Measurements from ENCODE around the gene PALLD.

PALLD gene

DNA sequence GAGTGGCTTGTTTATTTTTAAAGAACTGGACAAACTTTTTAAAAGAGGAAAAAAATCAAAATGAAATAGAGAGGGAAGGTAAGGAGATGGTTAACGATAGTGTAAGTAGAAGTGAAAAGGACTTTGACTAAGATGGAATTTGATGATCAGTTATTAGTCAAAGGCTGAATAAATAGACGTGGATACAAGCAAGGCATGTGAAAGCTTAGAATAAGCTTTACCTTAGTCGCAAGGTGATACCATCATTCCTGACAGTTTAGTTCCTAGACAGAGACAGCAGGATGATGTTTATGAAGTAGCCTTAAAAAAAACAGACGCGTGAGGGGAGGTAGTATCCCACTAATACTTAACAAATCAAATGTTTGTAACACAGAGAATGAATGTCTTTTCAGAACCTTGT, 97.3 kb downstream of the PALLD start:
- no peak for DNase-seq

DNA sequence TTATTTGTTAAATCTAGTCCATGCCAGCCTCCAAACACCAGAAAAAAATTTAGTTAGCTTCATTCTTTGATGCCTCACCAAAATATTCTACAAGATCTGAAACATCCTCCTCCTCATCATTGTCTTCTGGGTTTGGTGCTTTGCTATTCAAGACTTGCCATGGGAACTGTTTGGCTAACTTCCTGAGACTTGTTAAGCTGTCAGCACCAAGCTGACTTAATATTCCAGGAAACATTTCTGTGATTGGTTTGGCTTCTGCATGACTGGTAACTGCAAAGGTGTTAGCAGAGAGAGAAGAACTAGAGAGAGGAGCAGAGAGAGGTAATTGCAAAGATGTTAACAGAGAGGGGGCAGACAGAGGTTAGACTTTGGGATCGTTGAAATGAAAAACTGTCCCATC, 101.3 kb downstream of the PALLD start:
- DNase-seq, result no peak

DNA sequence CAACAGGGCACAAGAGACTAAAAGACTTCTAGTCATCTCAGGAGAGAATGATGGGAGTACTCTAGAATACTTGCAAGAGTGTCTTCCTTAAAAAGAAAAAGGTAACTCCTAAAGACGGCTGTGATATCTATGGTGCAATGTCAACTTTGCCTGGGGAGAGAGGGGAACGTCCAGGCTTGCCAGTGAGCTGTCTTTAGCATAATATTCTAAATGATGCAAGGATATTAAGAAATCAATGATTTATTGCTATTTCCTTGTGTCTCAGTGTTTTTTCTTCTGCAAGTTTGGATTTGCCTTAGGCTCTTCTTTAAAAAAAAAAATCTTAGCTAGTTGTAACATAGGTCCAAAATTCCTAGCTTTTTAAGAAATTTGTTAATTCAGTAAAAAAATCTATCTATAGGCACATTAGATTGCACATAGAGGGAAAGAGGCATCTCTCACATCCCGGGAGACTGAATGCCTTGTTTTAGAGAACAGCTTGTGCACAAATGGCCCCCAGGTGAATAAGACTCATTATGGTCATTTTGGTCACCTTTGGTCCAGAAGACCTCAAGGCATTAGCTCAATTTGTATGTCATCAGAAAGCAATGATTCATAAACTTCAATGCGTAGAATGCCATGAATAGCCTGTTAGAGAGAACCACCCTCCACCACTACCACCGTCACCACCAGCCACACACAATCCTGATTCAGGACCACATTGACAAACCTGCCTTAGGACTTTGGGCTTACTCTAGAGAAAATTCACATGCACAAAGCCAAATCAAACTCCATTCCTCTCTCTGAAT, 104.1 kb downstream of the PALLD start:
- DNase-seq, result no peak

DNA sequence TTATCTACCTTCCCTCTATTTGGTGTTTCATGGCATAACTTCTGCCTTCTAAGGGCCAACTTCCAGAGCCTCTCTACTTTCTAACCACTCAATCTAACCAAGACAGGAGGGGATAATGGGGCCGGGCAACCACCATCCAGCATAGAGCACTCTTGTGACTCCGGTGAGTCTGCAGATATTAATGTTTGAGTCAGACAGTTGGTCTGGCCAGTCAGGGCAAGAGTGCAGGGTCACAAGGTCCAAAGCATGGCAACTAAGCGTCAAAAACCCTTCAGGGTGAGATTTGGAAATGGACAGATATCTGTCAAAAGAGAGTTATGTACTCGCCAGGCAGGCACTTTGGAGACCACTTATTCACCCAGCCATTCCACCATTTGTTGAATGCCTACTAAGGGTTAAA, 105.0 kb downstream of the PALLD start:
- DNase-seq, result no peak

DNA sequence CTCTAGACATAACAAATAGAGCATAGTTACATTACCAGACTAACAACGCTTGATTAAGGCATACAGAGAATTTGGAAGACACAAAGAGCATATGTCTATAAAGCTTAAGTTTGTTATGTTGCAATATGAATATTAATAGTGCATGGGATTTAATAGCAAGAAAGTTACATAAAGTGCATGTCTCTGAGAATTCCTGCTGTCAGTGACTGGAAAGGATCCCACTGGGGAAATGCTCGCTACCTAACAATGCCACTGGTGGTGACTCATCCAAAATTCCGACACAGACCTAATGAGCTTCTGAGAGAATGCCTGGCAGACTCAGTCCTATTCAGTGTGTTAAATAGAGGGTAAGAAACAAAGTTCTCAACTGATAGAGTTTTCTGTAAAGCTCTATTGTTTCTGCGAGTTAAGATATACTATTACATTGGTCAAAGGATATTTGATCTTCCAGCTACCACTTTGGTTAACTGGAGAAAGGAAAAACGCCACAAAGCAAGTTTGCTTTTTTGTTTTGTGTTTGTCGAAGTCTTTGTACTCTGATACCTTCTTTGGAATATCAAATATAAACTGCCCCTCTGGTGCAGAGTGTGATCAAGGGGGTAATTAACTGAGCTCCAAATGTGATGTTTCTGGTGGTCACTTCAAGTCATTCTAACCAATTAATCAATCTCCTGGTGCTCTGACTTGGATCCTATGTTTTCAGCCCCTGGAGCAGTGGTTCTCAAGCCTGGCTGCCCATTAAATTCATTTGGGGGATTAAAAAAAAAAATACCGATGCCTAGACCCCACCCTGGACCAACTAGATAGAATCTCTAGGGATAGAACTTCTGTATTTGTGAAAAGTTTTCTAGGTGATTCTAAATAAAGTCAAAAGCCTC, 107.9 kb downstream of the PALLD start:
- DNase-seq, result no peak

DNA sequence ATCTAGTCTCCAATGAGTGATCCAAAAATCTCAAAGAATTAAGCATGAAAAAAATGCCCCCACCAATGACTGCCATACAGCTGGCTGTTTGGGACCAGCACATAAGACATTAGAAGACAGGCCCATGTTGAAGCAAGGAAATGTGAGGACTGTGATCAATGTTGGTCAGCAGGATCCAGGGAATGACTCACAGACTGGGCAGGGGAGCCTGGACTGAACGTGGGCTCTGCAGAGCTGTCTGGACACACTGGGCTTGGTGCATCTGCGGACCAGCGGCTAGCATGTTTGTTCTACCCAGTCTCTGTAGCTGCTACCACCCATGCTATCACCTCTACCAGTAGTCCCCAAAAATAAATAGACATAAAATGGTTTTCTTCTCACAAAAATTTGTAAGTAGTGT, 108.6 kb downstream of the PALLD start:
- no peak for DNase-seq

DNA sequence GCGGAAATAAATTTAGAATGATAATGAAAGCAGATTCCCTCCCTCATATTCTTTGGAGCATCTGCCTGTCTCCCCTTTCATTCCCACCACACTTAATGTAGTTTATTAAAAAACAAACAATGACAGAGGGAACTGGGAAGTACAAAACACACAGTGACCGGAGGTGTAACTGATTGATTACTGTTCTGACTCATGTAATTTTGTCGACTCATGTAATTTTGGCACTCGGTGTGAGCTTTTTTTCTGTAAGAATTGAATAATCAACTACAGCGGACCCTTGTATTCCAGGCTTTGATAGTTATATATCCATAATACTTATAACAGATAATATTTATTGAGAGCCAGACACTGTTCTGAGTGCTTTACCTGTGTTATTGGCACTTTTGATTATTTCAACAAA, 110.4 kb downstream of the PALLD start:
- no peak for DNase-seq

DNA sequence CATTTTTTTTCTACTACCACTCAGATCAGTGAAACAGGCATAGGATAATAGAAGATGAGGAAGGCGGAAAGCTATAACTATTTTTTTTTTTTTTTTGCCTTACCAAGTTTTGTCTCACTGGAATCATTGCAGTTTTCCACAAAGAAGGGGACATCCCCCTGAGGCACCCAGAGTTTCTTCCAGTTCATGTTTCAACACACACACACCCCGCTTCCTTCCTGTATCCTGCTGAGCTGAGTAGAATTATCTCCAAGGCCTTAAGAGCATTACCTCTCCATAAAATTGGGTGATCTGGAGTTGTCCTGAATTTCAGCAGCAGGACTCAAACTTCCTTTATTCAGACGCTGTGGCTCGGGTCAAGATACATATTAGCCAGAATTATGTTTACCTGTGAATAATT, 111.9 kb downstream of the PALLD start:
- DNase-seq, result no peak

DNA sequence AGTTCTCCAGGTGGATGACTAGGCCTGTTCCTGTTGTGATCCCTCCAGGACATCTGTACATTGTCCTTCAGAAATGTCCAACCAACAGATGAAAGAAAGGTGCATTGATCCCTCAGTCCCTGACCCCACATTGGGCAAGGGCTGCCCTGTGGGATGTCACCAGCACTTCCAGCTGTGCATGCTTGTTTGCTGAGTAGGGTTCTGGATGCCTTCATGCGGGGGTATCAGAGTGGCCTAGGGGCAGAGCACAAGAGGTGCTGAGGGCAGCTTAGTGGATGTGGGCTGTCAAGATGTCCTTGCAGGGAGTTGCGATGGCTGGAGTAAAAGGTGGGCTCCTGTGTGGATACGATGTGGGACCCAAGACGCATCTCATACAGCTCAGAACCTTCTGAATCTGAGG, 112.5 kb downstream of the PALLD start:
- no peak for DNase-seq

DNA sequence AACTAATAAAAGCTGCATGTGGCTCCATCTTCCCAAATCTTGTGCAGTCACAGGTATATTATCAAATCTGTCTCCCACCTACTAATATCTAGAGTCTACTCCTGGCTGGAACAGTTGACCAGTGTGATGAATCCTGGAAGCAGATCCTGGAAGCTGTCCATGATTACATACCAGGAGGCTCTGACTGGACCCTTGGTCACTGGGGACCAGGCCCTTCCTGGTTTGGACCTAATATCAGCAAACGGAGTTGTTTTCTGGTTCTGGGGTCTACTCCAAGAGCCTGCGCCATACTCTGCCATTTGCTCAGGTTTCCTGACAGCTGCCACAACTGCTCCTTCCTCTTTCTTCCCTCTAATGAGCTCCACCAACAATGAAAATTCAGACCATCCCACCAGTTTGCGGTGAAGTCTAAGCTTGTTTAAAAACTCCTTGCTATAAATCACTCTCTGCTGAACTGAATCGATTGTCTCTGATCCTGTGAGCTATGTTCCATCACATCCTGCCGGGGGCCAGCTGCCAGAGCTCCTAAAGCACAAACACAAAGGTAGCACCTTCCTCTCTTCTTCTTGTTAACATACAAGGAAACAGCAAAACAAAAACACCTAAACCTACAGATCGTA, 114.2 kb downstream of the PALLD start:
- no peak for DNase-seq

DNA sequence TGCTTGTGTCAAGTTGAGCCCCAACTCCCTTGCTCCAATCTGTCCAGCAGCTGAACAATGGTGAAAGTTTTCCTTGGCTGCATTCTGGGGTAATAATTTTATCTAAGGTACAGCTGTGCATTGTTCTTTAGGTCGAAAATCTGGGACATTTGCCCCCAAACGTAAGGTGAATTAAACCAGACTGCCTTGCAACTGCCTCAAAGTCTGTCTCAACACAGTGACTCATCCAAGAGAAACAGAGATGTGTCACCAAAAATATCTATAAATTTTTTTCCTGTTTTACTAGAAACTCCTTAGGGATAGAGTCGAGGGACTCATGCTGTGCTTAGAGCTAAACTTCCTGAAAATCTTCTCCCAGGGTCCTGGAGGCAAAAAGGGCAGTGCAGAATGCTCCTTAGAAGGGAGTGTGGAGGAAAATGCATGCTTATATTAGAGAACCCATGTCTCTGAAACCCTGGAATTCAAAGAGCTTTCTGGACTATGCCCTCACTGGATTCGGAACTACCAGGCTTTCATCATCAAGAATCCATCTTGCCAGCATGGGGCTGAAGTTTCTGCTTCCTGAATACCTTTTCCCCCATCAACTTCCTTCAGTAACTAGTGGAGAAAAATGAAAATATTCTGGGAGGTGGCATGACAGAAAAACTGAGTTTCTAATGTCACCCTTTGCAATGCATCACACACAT, 115.7 kb downstream of the PALLD start:
- no peak for DNase-seq

DNA sequence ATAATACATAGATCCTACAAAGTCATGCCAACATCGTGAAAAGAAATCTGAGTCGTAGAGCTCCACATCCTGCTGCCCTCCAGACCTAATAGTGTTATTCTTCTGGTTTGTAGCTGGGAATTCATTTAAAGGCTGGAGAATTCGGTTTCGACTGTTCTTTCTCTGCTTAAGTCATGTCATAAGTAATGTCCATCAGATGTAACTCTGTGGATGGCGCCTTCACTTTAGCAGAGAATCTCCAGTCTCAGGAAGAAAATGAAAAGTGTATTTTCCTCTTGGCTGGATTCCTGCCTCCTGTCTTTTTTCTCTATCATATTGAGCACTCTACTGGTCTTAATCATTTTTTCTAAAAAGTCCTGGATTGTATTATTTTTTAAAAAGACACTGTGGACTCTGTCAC, 117.0 kb downstream of the PALLD start:
- DNase-seq, result no peak

DNA sequence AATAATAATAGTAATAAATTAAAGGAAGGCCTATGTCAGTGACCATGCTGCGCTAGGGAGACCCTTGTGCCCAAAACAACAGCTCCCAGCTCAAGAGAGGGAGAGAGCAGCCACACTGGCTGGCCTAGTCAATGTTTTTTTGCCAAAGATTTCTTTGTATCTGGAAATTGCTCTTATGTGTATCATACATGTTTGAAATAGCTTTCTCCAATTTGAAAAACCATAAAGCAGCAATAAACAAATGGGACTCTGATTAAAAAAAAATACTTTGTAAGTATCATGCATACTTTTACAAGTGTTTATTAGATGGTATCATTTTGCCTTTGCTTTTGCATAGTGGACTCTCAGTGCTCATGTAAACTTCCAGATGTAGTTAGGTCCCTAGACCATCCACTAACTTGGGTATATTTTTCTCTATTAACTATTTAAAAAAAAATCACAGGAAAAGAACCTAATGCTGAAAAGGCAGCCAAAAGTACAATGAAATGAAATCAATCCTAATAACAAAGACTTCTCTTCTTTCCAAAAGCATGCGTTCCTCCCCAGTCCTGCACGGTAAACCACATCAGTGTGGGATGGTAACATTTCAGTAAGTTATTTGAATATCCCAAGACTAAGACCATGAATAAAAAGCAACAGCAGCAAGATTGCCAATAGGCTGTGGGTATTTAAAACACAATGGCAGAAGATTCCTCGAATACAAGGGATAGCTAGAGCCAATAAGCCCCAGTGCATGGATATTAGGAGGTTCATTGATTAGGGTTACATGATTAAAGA, 117.6 kb downstream of the PALLD start:
- no peak for DNase-seq

DNA sequence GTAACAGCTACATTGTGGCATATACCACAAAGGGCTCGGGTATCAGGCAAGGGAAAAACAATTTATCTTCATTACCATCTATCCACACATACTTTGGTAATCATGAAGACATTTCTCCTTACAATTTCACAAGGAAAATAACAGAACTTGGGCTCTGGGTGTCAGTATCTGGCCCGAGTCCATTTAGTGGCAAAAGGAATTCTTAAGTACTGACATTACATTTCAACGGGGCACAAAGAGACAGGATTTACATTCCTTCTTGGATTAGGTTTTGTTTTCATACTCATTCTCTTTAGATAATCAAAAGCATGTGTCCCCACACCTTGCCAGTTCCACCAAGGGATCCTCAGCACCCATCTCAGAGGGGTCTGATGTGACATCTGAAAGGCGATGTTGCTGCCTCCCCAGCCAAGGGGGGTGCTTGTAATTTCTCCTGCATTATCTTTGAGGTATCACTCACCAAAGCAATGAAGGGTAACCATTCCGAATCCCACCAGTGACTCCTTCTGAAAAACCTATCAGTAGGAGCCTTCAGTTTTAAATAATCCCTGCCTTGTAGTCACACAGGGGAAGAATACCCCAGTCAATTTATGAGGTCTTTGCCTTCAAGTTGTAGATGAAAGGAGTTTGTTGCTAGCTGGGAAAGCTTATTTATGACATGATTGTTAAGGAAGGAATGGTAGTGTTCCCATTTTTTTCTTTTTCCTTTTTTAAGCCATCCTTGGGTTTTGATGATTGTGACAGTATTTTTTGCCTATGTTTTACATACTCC, 118.6 kb downstream of the PALLD start:
- DNase-seq, result no peak

DNA sequence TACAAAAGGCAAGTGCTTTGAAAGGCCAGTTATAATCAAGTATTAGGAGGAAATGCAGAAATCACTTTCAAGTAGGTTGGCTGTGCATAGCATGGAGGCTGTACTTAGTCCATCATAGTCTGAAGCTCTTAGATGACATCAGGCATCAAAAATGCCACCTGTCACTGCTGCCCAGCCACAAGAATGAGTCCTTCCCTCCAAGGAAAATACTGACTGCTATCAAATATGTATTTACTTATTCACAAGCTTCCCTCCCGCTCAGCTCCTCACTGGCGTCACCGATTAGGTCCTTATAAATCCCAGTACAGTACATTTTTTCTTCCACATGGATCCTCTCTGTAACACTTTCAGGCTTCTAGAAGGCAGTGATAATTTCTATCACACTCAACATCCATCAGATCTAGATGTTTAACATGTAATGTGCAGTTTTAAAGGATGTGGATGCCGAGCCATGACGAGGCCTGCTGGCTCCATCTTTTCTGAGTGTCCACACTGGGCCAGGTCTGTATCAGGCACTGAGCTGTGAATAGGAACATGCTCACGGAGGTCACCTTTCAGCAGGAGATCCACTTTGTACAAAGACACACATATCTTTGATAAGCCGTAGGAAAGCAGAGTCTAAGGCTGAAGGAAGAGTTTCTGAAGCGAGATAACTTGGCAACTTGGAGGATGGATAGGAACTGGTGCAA, 121.9 kb downstream of the PALLD start:
- no peak for DNase-seq

DNA sequence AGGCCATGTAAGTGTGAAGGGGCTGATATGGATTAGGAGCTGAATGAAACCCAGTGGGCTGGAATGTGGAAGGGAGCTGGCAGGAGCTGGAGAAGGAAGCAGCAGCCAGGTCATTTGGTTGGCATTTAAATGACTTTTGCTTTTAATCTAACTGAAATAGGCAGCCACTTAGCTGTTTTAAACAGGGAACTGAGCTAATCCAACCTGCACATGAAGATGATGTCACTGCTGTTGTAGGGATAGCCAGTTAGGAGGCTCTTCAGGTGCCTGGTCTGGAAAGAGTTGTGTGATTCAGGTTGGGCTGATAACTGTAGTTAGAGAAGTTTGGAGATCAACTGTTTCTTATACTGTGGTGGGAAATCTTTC, 122.4 kb downstream of the PALLD start:
- no peak for DNase-seq

DNA sequence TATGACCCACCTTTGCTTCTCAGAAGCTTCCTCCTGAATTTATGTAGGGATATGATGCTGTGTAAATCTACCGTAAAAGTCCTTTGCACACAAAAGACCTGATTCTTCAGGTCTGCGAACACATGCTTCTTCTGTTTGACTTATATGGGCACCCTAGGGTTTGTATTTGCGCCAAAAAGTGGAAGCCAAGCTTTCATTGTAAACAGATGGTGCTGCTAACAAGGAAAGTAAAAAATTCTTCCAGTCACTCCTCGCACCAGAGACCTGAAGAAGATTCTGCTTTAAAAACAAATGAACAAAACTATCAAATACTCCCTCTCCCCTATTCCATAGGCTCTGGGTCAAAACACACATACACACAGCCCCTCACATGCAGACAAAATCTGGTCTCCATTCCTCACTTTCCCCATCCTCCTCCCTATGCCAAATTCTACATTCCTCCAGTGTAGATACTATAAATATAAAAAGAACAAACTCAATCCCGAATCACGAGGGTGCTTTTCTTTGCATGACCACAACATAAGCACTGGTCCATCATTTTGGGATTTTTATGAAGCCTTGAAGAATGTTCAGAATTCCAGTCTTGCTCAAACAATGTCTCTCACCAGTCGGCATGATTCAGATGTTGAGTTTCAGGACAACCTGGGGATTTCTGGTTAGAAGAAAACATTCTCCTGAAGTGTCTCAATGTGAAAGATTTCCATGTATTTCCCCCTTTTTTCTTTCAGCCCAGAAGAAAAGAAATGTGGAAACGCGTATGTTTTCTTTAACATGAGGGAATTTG, 125.1 kb downstream of the PALLD start:
- no peak for DNase-seq

DNA sequence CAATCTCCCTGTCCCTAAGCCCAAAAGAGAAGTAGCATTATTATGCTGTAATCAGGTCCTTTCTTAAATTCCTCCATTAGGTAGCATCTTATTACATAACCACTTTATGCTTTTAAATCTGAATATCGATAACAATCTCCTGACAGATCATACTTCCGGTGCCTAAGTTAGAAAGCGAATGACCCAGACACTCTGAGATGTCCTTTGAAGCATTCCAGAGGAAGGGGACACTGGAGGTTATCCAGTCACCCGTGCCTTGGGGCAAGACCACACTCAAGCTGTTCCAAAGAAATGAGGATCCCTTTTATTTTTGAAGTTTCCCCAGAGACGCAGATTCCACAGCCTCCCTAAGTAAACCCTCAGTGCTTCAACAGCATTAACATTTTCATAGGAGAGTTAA, 125.7 kb downstream of the PALLD start:
- DNase-seq, result no peak

DNA sequence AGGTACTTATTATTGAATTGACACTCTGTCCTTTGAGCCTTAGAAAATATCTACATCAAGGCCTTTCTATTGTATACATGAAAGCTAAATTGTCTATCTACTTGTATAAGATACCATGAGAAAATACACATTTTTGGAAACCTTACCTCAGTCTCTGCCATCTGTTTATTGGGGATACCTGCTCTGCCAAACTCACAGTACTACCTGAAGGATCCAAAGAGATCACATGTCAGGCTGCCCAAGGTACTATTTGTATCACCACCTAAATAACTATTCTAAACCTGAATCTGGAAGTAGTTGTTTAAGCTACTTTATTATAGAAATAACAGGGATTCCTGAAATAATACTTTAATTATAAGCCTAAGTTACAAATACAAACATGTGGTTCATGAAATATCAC, 126.2 kb downstream of the PALLD start:
- no peak for DNase-seq

DNA sequence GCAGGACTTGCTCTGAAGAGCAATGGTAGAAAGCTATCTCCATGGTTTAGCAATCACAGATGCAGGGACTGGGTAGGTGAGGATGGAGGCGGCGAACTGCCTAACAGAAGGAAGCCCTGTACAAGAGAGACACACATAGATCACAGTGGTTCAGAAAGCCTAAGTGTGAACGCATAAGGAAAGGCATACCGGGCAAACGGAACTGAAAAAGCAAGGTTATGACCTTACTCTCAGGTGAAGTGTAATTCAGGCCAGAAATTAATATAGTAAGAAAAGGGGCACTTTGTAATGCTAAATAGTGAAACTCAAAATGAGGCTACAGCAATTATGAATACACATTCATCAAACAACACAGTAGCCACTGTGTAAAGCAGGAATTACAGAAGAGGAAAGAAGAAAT, 126.6 kb downstream of the PALLD start:
- no peak for DNase-seq
